ENCODE results near the gene VSX1.

- no peak for TF ChIP-seq POLR2A (IDR thresholded peaks at IDR 0.05; ENCODE audit: extremely low read depth, insufficient read length)
- TF ChIP-seq, protein P1, sequence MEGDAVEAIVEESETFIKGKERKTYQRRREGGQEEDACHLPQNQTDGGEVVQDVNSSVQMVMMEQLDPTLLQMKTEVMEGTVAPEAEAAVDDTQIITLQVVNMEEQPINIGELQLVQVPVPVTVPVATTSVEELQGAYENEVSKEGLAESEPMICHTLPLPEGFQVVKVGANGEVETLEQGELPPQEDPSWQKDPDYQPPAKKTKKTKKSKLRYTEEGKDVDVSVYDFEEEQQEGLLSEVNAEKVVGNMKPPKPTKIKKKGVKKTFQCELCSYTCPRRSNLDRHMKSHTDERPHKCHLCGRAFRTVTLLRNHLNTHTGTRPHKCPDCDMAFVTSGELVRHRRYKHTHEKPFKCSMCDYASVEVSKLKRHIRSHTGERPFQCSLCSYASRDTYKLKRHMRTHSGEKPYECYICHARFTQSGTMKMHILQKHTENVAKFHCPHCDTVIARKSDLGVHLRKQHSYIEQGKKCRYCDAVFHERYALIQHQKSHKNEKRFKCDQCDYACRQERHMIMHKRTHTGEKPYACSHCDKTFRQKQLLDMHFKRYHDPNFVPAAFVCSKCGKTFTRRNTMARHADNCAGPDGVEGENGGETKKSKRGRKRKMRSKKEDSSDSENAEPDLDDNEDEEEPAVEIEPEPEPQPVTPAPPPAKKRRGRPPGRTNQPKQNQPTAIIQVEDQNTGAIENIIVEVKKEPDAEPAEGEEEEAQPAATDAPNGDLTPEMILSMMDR (IDR thresholded peaks at IDR 0.05; ENCODE audit: low read depth, low read length), result no peak
- TF ChIP-seq, protein P2, sequence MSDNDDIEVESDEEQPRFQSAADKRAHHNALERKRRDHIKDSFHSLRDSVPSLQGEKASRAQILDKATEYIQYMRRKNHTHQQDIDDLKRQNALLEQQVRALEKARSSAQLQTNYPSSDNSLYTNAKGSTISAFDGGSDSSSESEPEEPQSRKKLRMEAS (IDR thresholded peaks at IDR 0.05; ENCODE audit: low read depth, low read length), result no peak
Measured at GRCh38 chr20:25036331-25036936, 45.5 kb downstream of the VSX1 start.

Measured in NB4 (cell line).